ENCODE results near the gene MED20.
"Not testable (repeated sequence)": the region's sequence is repeated elsewhere in the genome, so short reads cannot be mapped to it uniquely, and the experiment has no call there.

The MED20 gene

DNA sequence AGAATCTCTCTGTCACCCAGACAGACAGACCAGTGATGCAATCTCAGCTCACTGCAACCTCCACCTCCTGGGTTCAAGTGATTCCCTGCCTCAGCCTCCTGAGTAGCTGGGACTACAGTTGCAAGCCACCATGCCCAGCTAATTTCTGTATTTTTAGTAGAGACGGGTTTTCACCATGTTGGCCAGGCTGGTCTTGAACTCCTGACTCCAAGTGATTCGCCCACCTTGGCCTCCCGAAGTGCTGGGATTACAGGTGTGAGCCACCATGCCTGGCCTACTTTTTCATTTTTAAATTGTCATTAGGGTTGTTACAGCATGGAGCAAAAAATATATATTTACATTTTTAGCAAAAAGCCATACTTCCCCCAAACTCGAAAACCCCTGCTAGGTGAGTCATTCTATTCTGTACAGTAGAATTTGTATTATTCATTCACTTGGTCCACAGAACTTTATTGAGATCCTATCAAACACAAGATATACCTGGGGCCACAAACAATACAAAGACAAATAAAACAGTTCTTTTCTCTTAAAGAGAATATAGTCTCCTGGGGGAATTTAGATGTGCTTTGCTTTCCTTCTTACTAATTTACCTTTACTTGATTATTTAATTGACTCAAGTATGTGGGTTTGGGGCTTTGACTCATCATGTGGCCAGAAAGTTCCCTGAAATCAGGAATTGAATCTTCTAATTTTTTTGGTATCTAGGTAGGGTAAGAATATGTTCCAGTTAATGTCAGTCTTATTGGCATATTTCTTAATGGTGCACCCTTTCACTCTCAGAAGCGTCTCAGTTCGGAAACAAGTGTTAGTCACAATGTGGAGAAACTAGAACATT is 37.3 kb upstream of the MED20 start:
- H3K36me3 ChIP-seq (ENCODE audit: control insufficient read depth, insufficient read depth, low read length, severe bottlenecking) = no peaks in the 10 kb centered on the region
- H3K4me3 ChIP-seq (ENCODE audit: low read length) = no peak overlapping the region
- H3K9me3 ChIP-seq (ENCODE audit: control insufficient read depth, low read length) = no peaks in the 10 kb centered on the region
- DNase-seq (ENCODE audit: low read depth) = no peak
- H3K9ac ChIP-seq (ENCODE audit: low read length) = no peak overlapping the region
- H3K27me3 ChIP-seq (replicated peaks; ENCODE audit: control insufficient read depth, insufficient read depth, low read length) = no peaks in the 10 kb centered on the region
- peaks cover 3% of the 10 kb centered on the region for H3K4me1 ChIP-seq (ENCODE audit: control insufficient read depth, insufficient read depth, low read length)

DNA sequence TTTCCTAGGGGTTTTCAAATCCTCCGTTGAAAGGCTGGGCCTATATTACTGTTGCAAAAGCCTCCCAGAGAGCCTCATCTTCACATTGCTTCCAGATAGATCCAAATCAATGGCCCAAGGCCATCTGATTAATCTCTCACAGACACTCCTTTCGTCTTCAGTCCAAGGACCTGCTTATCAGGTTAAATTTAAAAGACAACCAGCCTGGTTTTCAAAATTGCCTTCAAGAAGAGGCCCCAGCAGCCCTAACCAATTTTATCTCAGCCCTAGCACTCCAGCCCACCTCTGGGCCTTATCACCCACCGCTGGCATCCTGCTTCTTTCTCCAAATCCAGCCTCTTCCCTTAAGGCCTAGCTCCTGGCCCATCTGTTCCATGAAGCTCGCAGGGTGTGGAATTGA is 36.2 kb upstream of the MED20 start:
- Histone ChIP-seq H3K4me3 (ENCODE audit: low read length) (no peak overlapping the region), H3K36me3 (ENCODE audit: control insufficient read depth, insufficient read depth, low read length, severe bottlenecking) (no peaks in the 10 kb centered on the region), H3K9ac (ENCODE audit: low read length) (no peak overlapping the region), H3K4me1 (ENCODE audit: control insufficient read depth, insufficient read depth, low read length) (peaks cover 3% of the 10 kb centered on the region), H3K9me3 (ENCODE audit: control insufficient read depth, low read length) (no peaks in the 10 kb centered on the region), H3K27me3 (replicated peaks; ENCODE audit: control insufficient read depth, insufficient read depth, low read length) (no peaks in the 10 kb centered on the region)
- DNase-seq (ENCODE audit: low read depth) = no peak

GRCh38 chr6:41955412-41955811 is 34.5 kb upstream of the MED20 start:
- no peaks in the 10 kb centered on the region for H3K4me1 ChIP-seq (ENCODE audit: control insufficient read depth, insufficient read depth, low read length)

GRCh38 chr6:41954668-41955067 is 33.7 kb upstream of the MED20 start:
- DNase-seq (ENCODE audit: low read depth) = no peak
- Histone ChIP-seq H3K36me3 (ENCODE audit: control insufficient read depth, insufficient read depth, low read length, severe bottlenecking) (no peaks in the 10 kb centered on the region), H3K4me1 (ENCODE audit: control insufficient read depth, insufficient read depth, low read length) (no peaks in the 10 kb centered on the region)

More at GRCh38 chr6:41955412-41955811, 34.5 kb upstream of the MED20 start:
- Histone ChIP-seq H3K9me3 (ENCODE audit: control insufficient read depth, low read length) (no peaks in the 10 kb centered on the region), H3K9ac (ENCODE audit: low read length) (no peak overlapping the region), H3K4me3 (ENCODE audit: low read length) (no peak overlapping the region), H3K27me3 (replicated peaks; ENCODE audit: control insufficient read depth, insufficient read depth, low read length) (no peaks in the 10 kb centered on the region), H3K36me3 (ENCODE audit: control insufficient read depth, insufficient read depth, low read length, severe bottlenecking) (no peaks in the 10 kb centered on the region)
- DNase-seq (ENCODE audit: low read depth) = no peak

DNA sequence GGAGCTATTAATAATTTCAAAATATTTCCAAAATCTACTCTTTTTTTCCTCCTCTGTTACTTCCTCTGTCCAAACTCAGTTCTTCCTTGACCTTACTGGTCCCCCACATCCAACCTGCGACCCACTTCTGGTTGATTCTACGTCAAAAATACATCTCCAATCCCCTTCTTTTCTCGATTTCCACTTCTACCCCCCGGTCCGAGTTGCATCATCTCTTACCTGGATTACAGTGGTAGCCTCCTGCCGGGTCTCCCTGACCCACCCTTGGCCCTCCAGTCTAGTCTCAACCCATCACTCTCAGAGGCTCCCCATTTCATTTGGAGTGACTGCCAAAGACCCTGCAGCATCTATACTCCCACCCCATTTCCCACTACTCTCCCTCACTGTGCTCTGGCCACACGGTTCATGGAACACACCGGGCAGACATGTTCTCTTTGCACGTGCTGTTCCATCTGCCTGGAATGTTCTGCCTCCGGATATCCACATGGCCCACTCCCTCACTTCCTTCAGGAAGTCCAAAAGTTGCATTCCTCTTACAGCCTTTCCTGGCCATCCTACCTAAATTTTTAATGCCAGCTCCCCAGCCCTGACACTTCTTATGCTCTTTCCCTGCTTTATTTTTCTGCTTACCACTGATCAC is 26.8 kb upstream of the MED20 start:
- Histone ChIP-seq H3K36me3 (ENCODE audit: control insufficient read depth, insufficient read depth, low read length, severe bottlenecking) (no peaks in the 10 kb centered on the region), H3K4me3 (ENCODE audit: low read length) (no peak overlapping the region), H3K27me3 (replicated peaks; ENCODE audit: control insufficient read depth, insufficient read depth, low read length) (no peaks in the 10 kb centered on the region), H3K4me1 (ENCODE audit: control insufficient read depth, insufficient read depth, low read length) (peaks cover 13% of the 10 kb centered on the region), H3K9ac (ENCODE audit: low read length) (no peak overlapping the region), H3K9me3 (ENCODE audit: control insufficient read depth, low read length) (no peaks in the 10 kb centered on the region)
- DNase-seq (ENCODE audit: low read depth) = no peak

More at GRCh38 chr6:41954668-41955067, 33.7 kb upstream of the MED20 start:
- no peak overlapping the region for H3K4me3 ChIP-seq (ENCODE audit: low read length)
- H3K9me3 ChIP-seq (ENCODE audit: control insufficient read depth, low read length) = no peaks in the 10 kb centered on the region
- H3K27me3 ChIP-seq (replicated peaks; ENCODE audit: control insufficient read depth, insufficient read depth, low read length) = no peaks in the 10 kb centered on the region
- no peak overlapping the region for H3K9ac ChIP-seq (ENCODE audit: low read length)

DNA sequence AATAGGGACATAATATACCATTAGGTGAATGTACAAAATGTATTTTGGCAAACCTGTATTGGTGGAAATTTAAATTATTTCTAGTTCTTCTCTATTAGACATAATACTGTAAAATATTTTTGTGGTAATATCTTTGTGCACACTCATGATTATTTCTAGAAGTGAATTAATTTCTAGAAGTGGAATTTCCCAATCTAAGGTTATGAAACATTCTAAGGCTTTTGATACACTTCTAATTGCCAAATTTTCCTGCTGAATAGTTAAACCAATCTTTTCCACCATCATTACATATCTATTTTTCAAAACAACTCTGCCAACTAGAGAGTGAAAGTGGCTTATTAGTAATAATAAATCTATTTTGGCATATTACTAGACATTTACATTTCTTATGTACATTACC is 22.5 kb upstream of the MED20 start:
- Histone ChIP-seq H3K9ac (ENCODE audit: low read length) (peak overlapping the region; percentile 43), H3K4me3 (ENCODE audit: low read length) (no peak overlapping the region), H3K9me3 (ENCODE audit: control insufficient read depth, low read length) (no peaks in the 10 kb centered on the region), H3K4me1 (ENCODE audit: control insufficient read depth, insufficient read depth, low read length) (peaks cover 43% of the 10 kb centered on the region), H3K27me3 (replicated peaks; ENCODE audit: control insufficient read depth, insufficient read depth, low read length) (no peaks in the 10 kb centered on the region), H3K36me3 (ENCODE audit: control insufficient read depth, insufficient read depth, low read length, severe bottlenecking) (no peaks in the 10 kb centered on the region)
- DNase-seq (ENCODE audit: low read depth) = no peak

GRCh38 chr6:41942882-41943281 is 21.9 kb upstream of the MED20 start:
- not testable (repeated sequence) for H3K36me3 ChIP-seq (ENCODE audit: control insufficient read depth, insufficient read depth, low read length, severe bottlenecking); H3K27me3 ChIP-seq (replicated peaks; ENCODE audit: control insufficient read depth, insufficient read depth, low read length); DNase-seq (ENCODE audit: low read depth); H3K4me3 ChIP-seq (ENCODE audit: low read length); H3K9me3 ChIP-seq (ENCODE audit: control insufficient read depth, low read length)
- H3K9ac ChIP-seq (ENCODE audit: low read length) = peak overlapping the region; percentile 96
- H3K4me1 ChIP-seq (ENCODE audit: control insufficient read depth, insufficient read depth, low read length) = peaks cover 49% of the 10 kb centered on the region

DNA sequence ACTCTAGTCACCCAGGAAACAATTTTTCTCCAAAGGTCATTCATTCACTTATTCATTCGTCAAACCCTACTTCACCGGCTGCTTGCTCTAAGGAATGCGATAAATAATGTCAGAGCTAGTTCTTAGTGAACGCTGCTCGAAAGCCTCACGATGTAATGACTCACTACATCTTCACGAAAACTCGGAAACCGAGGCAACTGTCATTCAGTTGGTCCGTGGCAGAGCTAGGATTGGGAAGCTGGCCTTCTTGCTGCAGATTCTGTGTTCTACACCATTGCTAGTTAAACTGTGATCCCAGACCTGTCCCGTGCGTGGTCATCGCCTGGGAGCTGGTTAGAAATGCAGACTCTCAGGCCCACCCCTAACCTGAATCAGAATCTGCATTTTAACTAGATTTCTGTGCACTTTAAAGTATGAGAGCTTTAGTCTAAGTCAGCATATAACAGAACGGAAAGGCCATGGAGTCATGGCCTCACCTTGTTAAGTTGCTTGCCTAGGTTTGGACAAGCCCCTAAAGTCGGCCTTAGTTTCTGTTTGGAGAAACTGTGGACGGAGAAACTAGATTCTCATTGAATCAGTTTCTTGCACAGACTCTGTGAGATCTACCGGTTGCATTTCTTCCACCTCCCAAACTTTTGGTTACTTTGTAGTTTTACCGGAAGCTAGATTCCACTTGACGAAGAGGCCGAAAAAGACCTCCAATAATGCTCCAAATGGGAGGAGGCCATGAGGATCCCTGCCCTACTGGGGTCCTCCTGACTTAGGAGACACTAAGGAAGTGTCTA is 21.3 kb upstream of the MED20 start:
- Histone ChIP-seq H3K9ac (ENCODE audit: low read length) (peak overlapping the region; percentile 96), H3K9me3 (ENCODE audit: control insufficient read depth, low read length) (no peaks in the 10 kb centered on the region), H3K36me3 (ENCODE audit: control insufficient read depth, insufficient read depth, low read length, severe bottlenecking) (peaks cover 4% of the 10 kb centered on the region), H3K4me3 (ENCODE audit: low read length) (peak overlapping the region; percentile 97), H3K4me1 (ENCODE audit: control insufficient read depth, insufficient read depth, low read length) (peaks cover 55% of the 10 kb centered on the region), H3K27me3 (replicated peaks; ENCODE audit: control insufficient read depth, insufficient read depth, low read length) (no peaks in the 10 kb centered on the region)
- DNase-seq (ENCODE audit: low read depth) = peak; percentile 84

DNA sequence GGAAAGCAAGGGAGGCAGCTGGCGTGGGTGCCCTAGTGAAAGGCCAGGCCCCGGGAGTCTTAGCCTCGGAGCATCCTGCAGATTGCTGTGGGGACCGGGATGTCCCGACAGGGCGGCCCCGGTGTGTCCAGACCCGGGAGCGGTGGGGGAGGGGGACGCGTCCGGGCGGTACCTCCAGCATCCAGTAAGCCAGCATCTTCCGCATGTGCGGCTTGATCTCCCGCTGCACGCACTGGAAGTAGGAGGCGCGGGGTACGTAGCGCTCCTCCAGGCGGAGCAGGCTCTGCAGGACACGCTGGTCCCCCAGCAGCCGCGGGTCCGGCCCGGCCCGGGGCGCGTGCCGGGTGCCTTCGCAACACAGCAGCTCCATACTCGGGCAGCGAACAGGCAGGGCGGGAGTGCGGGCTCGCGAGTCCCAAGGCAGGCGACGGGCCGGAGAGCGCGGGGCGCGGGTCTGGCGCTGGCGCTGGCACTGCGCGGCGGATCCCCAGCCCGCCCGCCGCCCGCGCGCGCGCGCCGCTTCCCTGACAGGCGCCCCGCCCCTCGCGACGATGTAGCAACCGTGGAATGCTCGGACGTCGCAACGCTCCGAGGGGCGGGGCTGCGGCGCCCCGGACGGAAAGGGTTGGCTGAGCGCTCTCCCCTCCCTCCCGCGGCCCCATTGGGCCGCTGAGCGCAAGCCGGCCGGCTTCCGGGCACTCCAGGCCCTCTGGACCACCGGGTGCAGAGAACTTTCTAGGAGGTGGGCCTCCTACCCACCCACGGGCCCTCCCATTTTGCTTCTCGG is 20.5 kb upstream of the MED20 start, which contains the start of gene CCND3:
Gene CCND3, minus strand, starts transcription at position 529 of the 787 bp plus-strand sequence. Its CDS starts 159 bp downstream, at position 370.
- Histone ChIP-seq H3K4me3 (ENCODE audit: low read length) (peak within 1 kb of the TSS; percentile 97), H3K27me3 (replicated peaks; ENCODE audit: control insufficient read depth, insufficient read depth, low read length) (no peaks in the 10 kb centered on the region), H3K9me3 (ENCODE audit: control insufficient read depth, low read length) (no peaks in the 10 kb centered on the region), H3K36me3 (ENCODE audit: control insufficient read depth, insufficient read depth, low read length, severe bottlenecking) (peaks cover 12% of the 10 kb centered on the region), H3K4me1 (ENCODE audit: control insufficient read depth, insufficient read depth, low read length) (peaks cover 63% of the 10 kb centered on the region), H3K9ac (ENCODE audit: low read length) (peak within 1 kb of the TSS; percentile 96)
- peak; percentile 98 for DNase-seq (ENCODE audit: low read depth)

DNA sequence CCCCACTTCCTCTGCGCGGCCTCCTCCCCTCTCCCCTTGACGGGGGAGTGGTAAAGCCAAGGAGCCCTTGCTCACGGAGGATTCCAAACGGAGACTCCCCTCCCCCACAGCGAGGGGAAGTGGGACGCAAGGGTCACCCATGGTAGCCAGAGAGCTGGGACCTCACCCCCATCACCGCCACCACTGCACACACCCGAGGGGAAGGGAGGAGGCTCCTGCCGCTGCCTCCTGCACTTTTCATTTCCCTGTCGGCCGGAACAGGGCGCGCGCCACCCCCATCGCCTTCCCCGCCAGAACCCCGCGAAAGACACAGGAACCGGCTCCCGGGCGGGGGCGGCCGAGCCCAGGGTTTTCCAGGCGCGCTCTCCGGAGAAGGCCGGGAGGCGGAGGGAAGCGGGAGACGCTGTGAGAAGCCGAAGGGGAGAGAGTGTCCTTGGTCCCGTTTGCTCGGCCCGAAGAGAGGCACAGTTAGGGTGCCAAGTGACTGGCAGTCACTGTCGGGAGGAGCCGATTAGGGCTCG is 19.9 kb upstream of the MED20 start:
- Histone ChIP-seq H3K9ac (ENCODE audit: low read length) (peak overlapping the region; percentile 96), H3K4me1 (ENCODE audit: control insufficient read depth, insufficient read depth, low read length) (peaks cover 70% of the 10 kb centered on the region), H3K27me3 (replicated peaks; ENCODE audit: control insufficient read depth, insufficient read depth, low read length) (no peaks in the 10 kb centered on the region), H3K4me3 (ENCODE audit: low read length) (peak overlapping the region; percentile 97), H3K9me3 (ENCODE audit: control insufficient read depth, low read length) (no peaks in the 10 kb centered on the region), H3K36me3 (ENCODE audit: control insufficient read depth, insufficient read depth, low read length, severe bottlenecking) (peaks cover 16% of the 10 kb centered on the region)
- peak; percentile 62 for DNase-seq (ENCODE audit: low read depth)

Measured in adipocyte (in vitro differentiated cells).